NB4 (cell line): ENCODE data around the gene PREP.

Experiments used
- CTCF ChIP-seq: IDR thresholded peaks from one replicate; pipeline ENCODE4 v1.5.1; 2012; ENCODE audit warnings: low read depth, low read length
- MAX ChIP-seq: IDR thresholded peaks from 2 replicates; pipeline ENCODE4 v1.6.1; 2011; ENCODE audit warnings: low read depth, low read length

- TF ChIP-seq MAX (no peak), CTCF (no peak)
These were observed 100.2 kb downstream of the PREP start for GRCh38 chr6:105302617-105303128.
